DOHH2 (cell line): ENCODE measurements around the gene TSPAN33.

Experiments used
- EZH2phosphoT487 ChIP-seq: fragments of 200-600 bp; sonication (generic); IDR thresholded peaks from 2 replicates; pipeline ENCODE4 v1.6.1; 2017; ENCODE audit warnings: borderline replicate concordance, mild to moderate bottlenecking, antibody characterized with exemption, low read length, moderate library complexity, mixed read lengths
- TF ChIP-seq, protein P1 (sequence below): fragments of 200-600 bp; sonication (generic); IDR thresholded peaks from one replicate; pipeline ENCODE4 v1.5.1; 2014; ENCODE audit warnings: antibody characterized with exemption, mild to moderate bottlenecking, low read depth, low read length; ENCODE audit not compliant: poor library complexity, severe bottlenecking

DNA sequence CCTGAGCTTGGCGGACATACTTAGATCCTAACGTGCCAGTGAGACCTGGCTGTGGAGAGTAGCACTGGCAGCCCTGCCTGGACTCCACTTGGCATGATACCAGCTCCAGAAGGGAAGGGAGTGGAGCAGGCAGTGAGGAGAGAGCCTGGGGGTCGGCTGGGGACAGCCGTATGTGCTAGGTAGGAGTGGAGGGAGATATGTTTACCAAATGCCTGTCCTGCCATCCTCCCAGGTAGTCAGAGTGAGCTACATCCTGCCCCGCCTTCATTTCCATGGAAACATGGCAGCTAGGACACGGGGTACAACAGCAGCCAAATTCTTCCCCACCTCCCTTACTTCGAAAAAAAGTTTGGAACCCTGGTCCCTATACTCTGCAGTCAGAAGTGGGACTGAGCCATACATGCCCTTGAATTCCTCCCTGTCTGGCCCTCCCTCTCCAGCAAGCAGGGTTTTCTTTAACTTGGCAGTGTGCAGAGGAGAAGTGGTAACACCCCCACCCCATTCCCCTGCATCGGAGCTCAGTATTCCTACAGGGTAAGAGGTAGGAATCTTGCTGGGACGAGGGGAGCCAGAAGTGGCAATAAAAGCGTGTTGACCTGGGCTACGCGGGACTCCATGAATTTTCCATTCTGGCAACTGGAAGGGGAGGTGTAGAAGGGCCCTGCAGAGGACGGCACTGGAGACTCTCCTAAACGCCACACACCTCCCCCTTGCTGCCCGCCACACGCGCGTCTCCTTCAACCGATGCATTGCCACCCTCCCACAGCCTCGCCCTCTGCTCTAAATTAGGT, 23.9 kb downstream of the TSPAN33 start:
- TF ChIP-seq, protein P1, sequence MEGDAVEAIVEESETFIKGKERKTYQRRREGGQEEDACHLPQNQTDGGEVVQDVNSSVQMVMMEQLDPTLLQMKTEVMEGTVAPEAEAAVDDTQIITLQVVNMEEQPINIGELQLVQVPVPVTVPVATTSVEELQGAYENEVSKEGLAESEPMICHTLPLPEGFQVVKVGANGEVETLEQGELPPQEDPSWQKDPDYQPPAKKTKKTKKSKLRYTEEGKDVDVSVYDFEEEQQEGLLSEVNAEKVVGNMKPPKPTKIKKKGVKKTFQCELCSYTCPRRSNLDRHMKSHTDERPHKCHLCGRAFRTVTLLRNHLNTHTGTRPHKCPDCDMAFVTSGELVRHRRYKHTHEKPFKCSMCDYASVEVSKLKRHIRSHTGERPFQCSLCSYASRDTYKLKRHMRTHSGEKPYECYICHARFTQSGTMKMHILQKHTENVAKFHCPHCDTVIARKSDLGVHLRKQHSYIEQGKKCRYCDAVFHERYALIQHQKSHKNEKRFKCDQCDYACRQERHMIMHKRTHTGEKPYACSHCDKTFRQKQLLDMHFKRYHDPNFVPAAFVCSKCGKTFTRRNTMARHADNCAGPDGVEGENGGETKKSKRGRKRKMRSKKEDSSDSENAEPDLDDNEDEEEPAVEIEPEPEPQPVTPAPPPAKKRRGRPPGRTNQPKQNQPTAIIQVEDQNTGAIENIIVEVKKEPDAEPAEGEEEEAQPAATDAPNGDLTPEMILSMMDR, result no peak
- TF ChIP-seq EZH2phosphoT487, result no peak
